ENCODE results near the gene LILRA2.
"Not testable (repeated sequence)": the region's sequence is repeated elsewhere in the genome, so short reads cannot be mapped to it uniquely, and the experiment has no call there.

Gene LILRA2

DNA sequence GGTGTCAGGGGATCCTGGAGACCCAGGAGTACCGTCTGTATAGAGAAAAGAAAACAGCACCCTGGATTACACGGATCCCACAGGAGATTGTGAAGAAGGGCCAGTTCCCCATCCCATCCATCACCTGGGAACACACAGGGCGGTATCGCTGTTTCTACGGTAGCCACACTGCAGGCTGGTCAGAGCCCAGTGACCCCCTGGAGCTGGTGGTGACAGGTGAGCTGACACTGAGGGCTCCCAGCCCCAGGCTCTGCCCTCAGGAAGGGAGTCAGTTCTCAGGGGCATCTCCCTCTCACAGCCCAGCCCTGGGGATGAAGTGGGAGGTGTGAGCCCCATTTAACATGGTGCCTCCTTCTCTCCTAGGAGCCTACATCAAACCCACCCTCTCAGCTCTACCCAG lies 21.1 kb downstream of the LILRA2 start:
- in situ Hi-C loops (cut with MboI; ENCODE audit: low pct_unique_long_range_greater_than_20kb, low sequenced_read_pairs, unreplicated experiment), result no loop called here
- TF ChIP-seq, protein P1, sequence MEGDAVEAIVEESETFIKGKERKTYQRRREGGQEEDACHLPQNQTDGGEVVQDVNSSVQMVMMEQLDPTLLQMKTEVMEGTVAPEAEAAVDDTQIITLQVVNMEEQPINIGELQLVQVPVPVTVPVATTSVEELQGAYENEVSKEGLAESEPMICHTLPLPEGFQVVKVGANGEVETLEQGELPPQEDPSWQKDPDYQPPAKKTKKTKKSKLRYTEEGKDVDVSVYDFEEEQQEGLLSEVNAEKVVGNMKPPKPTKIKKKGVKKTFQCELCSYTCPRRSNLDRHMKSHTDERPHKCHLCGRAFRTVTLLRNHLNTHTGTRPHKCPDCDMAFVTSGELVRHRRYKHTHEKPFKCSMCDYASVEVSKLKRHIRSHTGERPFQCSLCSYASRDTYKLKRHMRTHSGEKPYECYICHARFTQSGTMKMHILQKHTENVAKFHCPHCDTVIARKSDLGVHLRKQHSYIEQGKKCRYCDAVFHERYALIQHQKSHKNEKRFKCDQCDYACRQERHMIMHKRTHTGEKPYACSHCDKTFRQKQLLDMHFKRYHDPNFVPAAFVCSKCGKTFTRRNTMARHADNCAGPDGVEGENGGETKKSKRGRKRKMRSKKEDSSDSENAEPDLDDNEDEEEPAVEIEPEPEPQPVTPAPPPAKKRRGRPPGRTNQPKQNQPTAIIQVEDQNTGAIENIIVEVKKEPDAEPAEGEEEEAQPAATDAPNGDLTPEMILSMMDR (IDR thresholded peaks at IDR 0.05; ENCODE audit: extremely low read depth, insufficient read depth, missing control alignments), result no peak
- DNase-seq (ENCODE audit: low spot score), result no peak

DNA sequence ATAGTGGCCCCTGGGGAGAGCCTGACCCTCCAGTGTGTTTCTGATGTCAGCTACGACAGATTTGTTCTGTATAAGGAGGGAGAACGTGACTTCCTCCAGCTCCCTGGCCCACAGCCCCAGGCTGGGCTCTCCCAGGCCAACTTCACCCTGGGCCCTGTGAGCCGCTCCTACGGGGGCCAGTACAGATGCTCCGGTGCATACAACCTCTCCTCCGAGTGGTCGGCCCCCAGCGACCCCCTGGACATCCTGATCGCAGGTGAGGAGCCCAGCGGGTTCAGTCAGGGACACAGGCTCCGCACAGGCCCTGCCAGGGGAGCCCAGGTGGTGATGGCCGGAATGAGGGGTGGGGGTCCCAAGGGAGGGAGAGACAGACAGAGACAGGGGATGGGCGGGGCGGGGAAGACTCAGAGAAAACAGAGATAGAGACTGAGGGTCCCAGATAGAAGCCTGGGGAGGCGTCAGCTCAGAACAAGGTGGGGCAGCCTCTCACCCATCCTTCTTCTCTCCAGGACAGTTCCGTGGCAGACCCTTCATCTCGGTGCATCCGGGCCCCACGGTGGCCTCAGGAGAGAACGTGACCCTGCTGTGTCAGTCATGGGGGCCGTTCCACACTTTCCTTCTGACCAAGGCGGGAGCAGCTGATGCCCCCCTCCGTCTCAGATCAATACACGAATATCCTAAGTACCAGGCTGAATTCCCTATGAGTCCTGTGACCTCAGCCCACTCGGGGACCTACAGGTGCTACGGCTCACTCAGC lies 22.3 kb downstream of the LILRA2 start:
- DNase-seq (ENCODE audit: low spot score); in situ Hi-C loops (cut with MboI; ENCODE audit: low pct_unique_long_range_greater_than_20kb, low sequenced_read_pairs, unreplicated experiment): not testable (repeated sequence)

DNA sequence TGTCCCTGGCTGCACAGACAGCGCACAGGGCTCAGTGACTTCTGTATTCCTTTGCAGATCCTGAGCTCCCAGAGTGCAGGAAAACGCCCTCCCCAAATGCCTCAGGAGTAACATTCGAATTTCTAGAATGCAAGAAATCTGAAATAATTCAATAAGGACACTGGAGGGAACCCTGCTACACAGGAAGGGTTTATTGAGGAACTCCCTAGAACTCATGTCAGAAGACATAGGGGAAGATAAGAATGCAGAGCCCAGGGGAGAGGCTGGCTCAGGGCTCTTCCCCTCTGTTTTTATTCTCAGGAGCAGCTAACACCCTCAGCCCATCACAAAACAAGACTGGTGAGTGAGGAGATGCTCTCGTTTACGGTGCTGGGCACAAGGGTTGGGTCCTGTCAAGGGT lies 26.6 kb downstream of the LILRA2 start:
- TF ChIP-seq, protein P1 (IDR thresholded peaks at IDR 0.05; ENCODE audit: extremely low read depth, insufficient read depth, missing control alignments), result no peak
- in situ Hi-C loops (cut with MboI; ENCODE audit: low pct_unique_long_range_greater_than_20kb, low sequenced_read_pairs, unreplicated experiment), result no loop called here
- no peak for DNase-seq (ENCODE audit: low spot score)

DNA sequence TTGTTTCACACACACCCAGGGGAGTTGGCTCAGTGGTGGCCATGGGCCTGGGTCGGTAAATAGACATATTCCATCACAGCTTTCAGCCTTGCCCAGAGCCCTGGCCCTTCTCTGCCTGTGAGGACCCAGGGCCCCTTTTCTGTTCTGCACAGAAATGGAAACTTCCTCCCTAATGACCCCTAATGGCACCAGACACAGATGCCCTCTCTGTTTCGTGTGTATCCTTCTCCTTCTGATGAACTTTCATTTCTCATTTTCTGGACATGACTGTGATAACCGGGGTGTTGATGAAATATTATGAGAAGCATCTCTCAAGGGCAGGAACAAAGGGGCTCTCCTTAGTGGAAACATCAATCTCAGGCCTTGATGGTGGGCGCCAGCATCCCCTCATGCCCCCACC lies 32.6 kb downstream of the LILRA2 start:
- TF ChIP-seq, protein P1 (IDR thresholded peaks at IDR 0.05; ENCODE audit: extremely low read depth, insufficient read depth, missing control alignments), result no peak
- no peak for DNase-seq (ENCODE audit: low spot score)
- in situ Hi-C loops (cut with MboI; ENCODE audit: low pct_unique_long_range_greater_than_20kb, low sequenced_read_pairs, unreplicated experiment), result no loop called here

DNA sequence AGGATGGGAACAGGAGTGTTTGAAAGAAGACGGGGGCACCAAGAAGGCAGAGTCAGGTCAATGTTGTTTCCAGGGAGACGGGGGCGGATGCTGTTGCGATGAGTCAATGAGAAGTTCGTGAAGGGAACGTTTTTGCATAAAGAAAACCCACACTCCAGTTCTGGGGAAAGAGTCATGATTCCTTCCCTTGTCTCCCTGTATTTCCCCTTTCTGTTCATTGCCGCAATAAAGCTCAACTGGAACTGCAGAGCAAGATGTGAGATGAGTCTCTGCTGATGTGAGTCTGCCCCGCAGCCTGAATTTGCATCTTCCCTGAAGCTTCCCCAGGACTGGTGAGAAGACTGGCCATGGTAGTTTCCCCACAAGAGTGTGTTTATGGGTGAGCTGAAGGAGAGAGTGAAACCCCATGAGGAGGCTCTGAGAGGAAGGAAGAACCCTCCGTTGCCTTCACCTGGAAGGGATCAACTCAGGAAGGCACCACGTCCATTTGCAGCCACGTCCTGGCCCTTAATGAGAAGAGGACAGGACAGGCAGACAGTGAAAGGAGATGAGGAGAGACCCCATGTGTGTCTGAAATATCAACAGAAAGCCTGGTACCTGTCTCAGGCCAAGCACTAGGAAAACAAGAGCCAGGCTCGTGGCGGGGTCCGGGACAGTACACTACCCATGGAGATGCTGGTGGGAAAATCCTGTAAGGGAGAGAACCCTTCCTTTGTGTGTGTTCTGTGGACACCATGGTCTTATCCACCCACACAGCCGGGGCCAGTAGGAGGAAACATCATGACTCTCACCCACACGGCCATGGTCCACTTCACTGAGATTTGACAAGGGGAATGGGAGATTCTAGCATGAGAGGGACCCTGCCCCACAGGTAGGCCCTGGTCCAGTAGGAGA lies 33.5 kb downstream of the LILRA2 start:
- in situ Hi-C loops (cut with MboI; ENCODE audit: low pct_unique_long_range_greater_than_20kb, low sequenced_read_pairs, unreplicated experiment), result no loop called here
- no peak for DNase-seq (ENCODE audit: low spot score)
- TF ChIP-seq, protein P1 (IDR thresholded peaks at IDR 0.05; ENCODE audit: extremely low read depth, insufficient read depth, missing control alignments), result no peak

DNA sequence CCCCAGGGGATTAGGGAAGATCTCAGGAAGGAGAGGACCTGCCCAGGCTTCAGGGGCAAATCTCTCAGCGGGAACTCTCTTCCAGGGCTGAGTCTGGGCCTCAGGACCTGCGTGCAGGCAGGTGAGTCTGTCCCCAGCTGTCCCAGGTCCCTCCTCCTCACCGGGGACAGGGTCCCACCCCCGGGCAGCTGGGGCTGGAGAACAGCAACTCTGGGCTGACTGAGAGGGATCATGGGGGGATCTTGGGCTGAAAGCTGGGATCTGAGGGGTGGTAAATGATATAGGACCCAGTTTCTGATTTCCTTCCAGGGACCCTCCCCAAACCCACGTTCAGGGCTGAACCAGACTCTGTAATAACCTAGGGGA lies 34.2 kb downstream of the LILRA2 start:
- in situ Hi-C loops (cut with MboI; ENCODE audit: low pct_unique_long_range_greater_than_20kb, low sequenced_read_pairs, unreplicated experiment), result no loop called here
- TF ChIP-seq, protein P1 (IDR thresholded peaks at IDR 0.05; ENCODE audit: extremely low read depth, insufficient read depth, missing control alignments), result no peak
- DNase-seq (ENCODE audit: low spot score), result no peak

DNA sequence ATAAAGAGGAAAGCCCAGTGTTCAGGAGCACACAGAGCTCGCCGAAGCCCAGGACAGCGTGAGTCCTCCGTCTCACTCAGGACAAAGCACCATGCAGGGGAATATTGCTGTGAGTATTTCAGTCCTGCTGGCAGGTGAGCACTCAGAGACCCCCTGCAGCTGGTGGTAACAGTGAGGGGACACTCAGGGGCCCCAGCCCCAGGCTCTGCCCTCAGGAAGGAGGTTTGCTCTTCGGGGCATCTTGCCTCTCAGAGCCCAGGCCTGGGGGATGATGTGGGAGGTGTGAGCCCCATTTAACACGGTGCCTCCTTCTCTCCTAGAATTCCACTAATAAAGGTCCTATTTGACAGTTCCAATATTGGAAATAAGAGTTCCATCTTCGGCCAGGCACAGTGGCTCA lies 34.6 kb downstream of the LILRA2 start:
- DNase-seq (ENCODE audit: low spot score), result no peak
- TF ChIP-seq, protein P1 (IDR thresholded peaks at IDR 0.05; ENCODE audit: extremely low read depth, insufficient read depth, missing control alignments), result no peak
- in situ Hi-C loops (cut with MboI; ENCODE audit: low pct_unique_long_range_greater_than_20kb, low sequenced_read_pairs, unreplicated experiment), result no loop called here
